Inflammatory macrophage treated with lipopolysaccharide for 4 hours (primary cell): ENCODE data around the gene LYPD8.
"Not testable (repeated sequence)": the region's sequence is repeated elsewhere in the genome, so short reads cannot be mapped to it uniquely, and the experiment has no call there.

Experiments
- DNase-seq: peaks from one replicate; pipeline ENCODE4 v3.0.0-alpha.2; 2020

LYPD8 gene, protein sequence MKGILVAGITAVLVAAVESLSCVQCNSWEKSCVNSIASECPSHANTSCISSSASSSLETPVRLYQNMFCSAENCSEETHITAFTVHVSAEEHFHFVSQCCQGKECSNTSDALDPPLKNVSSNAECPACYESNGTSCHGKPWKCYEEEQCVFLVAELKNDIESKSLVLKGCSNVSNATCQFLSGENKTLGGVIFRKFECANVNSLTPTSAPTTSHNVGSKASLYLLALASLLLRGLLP

DNA sequence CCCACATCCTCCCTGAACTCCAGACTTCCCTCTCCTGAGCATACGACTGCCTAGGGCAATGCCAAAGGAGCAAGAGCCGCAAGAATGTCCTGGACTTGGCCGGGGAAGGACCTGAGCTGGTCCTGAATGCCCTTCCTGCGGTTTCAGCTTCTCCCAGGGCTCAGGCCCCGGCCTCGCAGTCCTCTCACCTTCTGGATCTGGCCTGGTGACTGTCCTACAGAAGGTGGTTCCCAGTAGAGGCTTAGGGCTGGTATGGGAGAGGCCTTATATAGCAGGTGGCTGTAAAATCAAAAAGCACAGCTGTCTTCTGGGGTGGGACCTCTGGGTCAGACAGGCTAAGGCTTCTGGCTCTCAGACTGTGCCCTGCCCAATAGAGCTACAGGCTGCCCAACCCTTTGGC is at the start of gene LYPD8:
Gene LYPD8 (minus strand): TSS at position 243 of the 400 bp plus-strand sequence. CDS start 4,678 bp downstream, outside the sequence.
- DNase-seq = no peak

DNA sequence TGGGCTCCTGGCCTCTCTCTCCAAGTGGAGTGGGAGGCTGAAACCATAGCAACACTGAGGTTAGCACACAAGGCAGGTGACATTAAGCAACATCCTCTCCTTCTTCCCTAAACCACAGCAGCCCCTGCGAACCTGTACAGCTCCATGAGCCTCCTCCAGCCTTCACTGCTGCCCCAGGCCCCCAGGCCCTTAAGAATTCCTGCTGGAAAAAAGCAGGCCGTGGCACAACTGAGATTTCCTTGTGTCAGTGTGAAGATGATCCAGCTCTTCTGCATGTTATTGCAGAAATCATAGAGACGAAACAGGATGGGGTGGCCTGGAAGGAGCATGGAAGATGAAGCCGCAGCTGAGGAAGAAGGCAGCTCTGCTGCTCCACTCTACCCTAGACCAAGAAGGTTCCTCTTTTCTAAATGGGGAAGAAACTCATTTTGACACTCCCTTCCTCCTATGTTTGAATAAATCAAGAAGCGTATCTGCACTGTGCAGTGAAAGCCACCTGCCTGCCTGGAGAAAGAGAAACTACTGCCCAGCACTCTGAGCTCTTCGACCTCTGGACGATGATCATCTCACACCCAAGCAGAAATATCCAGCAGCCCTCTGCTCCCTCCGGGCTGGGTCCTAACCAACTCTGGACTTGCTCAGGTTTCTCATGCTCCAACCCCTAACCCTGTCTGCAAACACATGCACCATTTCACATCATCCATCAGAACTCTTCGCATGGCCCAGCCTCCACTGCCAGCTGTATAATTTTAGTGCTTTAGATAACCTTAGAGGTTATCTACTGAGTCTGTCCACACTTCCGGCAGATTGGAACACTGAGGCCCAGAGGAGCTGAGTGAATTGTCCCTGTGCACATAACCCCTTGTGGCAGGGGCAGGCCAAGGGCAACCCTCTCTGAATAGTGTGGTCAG is 49.5 kb upstream of the LYPD8 start:
- peak; percentile 86 for DNase-seq

DNA sequence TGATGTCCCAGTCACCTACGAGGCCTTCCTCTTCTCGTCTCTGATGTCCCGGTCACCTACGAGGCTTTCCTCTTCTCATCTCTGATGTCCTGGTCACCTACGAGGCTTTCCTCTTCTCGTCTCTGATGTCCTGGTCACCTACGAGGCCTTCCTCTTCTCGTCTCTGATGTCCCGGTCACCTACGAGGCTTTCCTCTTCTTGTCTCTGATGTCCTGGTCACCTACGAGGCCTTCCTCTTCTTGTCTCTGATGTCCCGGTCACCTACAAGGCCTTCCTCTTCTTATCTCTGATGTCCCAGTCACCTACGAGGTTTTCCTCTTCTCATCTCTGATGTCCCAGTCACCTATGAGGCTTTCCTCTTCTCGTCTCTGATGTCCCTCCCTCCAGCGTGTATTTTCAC is 47.9 kb upstream of the LYPD8 start:
- DNase-seq = not testable (repeated sequence)

DNA sequence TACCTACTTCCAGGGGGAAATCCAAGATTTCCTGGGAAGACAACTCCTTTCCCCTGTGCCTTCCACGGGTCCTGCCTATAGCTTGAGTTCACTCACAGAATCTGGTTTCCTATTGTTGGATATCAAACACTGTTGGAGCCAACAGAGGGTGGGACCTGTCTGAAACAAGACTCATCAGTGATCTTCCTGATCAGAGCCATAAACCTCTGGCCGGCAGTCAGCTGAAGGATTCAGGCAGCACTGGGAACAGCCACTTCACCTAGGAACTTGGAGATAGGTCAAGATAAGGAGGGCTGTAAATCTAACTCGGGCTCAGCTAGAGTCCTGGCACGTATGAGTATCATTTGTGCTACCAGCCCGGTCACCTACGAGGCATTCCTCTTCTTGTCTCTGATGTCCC is 46.9 kb upstream of the LYPD8 start:
- no peak for DNase-seq

DNA sequence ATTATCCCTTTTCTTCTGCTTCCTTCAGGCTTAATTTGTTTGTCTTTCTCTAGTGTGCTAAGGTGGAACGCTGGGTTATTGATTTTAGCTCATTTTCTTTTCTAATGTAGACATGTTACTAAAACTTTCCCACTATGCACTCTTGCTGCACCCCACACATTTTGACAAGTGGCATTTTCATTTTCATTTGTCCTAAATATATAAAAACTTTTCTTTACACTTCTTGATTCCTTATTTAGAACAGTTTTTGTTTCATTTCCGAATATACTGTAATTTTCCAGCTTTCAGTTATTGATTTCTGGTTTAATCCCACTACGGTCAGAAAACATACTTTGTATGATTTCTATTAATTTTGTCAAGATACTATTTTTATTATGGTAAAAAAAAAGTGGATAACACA is 44.9 kb upstream of the LYPD8 start:
- peak; percentile 66 for DNase-seq

DNA sequence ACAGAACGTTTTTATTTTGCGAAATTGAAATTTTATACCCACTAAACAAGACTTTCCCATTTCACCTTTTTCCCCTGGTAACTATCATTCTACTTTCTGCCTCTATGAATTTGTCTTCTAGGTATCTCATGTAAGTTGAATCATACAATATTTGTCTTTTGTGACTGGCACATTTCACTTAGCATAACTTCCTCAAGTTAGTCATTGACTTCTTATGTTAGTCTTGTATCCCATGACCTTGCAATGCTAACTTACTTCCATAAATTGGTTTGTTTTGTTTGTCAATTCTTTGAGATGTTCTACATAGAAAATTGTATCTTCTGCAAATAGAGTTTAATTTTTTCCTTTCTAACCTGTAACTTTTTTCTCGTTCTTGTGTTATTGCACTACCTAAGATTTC is 43.2 kb upstream of the LYPD8 start:
- peak; percentile 76 for DNase-seq

DNA sequence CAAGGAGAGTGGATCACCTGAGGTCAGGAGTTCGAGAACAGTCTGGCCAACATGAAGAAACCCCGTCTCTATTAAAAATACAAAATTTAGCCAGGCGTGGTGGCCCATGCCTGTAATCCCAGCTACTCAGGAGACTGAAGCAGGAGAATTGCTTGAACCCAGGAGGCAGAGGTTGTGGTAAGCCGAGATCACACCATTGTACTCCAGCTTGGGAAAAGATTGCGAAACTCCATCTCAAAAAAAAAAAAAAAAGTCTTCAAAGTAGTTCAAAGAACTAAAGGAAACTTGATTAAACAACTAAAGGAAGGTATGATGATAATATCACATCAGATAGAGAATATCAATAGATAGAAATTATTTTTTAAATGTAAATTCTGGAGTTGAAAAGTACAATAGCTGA is 39.1 kb upstream of the LYPD8 start:
- DNase-seq = not testable (repeated sequence)

DNA sequence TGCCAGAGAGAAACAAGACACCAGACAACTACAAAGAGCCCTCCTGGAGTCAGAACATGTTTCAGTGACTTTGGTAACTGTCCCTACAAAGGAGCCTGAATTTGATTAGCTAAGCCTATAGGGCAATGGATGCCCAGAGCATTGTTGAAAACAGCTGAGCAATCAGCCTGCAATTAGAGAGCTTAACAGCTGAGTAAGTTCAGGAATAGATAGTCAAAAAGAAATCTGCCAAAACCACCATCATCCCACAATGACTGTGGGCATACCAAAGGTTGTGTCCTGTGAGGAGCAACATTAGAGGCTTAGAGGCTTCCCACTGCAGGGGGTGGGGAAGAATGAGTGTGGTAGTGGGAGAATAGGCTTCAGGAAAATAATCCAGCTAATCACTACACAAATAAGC is 38.0 kb upstream of the LYPD8 start:
- no peak for DNase-seq

DNA sequence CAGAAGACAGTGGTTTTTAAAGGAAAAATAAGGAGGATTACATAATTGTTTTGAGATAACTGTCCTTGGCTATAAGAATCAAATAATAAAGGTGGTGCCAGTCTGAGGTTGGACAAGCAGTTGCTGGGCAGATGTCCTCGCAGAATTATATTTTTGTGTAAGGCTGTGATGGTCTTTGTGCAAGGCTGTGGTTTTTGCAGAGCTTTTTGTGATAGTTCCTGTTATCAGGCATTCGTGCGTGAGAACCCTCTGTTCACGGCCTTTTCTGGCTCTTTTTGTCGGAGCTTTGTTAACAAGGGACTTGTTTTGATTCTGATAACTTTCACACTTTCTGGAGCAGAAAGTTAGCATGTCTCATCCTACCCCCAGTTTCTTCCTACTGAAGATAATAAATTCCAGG is 36.8 kb upstream of the LYPD8 start:
- DNase-seq = no peak

DNA sequence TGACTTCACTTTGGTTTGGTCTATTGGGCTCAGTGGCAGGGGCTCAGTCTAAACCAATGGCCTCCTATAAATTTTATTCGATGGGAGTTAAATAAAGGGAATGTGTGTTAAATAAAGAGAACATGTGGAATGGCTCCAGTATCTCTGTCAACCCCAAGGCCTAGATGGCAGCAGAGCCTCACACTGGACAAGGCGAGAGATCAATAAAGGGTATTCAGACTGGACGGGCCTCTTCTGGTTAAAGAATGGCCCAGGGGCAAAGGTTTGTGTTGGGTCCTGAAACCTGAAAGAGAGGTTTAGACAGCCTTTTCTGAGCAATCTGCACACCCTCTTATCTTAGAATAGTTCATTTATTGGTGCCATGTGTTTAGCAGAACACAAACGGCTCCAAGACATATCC is 35.5 kb upstream of the LYPD8 start:
- no peak for DNase-seq

DNA sequence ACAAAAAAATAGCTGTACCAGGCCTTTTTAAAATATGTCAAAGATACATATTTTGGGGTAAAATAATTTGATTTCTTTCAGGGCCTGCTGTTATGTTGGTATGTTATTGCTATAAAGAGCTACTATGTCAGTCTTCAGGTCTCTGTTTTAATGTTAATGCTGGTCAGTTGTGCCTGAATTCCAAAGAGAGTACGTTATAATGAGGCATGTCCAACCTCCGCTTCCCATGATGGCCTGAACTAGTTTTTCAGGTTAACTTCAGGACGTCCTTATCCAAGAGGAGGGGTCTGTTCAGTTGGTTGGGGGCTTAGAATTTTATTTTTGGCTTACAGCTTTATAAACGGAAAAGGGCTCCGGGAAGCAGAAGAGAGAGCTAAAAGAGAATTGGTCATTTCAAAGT is 34.9 kb upstream of the LYPD8 start:
- DNase-seq = no peak

DNA sequence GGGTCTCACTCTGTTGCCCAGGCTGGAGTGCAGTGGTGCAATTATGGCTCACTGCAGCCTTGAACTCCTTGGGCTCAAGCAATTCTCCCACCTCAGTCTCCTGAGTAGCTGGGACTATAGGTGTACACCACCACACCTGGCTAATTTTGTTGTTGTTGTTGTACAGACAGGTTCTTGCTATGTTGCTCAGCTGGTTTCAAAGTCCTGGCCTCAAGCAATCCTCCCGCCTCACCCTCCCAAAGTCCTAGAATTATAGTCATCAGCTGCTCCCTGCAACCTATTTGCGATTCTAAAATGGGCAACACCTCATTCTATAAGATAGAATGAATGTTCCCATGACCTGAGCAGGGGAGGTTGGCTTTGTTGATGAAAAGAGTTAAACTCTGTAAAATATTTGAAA is 33.8 kb upstream of the LYPD8 start:
- DNase-seq = not testable (repeated sequence)

DNA sequence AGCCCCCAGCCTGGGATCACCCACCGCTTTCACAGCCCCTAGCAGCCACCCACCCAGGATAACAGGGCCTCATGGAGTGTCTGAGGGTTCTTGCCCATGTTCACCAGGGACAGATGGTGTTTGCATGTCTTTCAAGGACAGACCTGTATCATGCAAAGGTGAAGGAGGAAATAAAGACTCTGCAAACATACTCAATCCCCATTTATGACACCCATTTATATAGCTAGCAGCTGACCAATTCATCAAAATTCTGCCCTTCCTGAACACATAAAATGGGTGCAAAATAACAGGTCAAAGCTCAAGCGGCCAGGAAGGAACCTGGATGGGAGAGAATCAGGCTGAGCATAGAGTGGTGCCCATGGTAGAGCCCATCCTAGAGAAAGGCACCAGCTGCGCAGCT is 32.8 kb upstream of the LYPD8 start:
- DNase-seq = no peak

DNA sequence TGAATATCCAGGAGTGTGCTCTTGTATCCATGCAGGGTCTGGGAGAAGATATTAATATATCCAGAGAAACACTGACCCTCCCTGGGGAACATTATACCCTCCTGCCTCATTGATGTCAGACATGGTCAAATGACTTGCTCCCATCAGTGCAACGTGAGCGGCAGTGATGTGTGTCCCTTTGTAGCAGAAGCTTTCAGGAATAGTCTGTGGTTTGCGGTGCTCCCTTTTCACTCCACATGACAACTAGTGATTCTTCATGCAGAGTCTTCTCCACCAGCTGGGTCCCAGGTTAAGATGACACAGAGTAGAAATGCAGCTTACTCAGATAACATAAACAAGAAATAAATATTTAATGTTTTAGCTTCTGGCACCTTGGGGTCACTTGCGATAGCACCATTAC is 31.9 kb upstream of the LYPD8 start:
- no peak for DNase-seq

DNA sequence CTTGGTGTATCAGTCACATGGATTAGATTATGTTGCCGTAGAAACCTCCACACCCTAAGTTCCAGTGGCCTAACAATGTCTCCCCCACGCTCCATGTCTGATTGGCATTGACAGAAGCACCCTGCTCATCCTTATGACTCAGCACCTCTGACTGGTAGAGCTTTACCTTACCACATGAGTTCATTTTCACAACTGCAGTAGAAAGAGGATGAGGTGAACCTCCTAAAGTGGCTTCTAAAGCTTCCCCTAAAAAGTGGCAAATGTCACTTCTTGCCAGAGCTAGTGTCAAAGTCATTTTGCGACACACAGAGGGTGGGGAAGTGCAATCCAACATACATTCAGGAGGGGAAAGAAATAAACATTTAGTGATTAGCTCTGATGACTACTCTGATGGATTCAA is 30.6 kb upstream of the LYPD8 start:
- DNase-seq = peak; percentile 71

DNA sequence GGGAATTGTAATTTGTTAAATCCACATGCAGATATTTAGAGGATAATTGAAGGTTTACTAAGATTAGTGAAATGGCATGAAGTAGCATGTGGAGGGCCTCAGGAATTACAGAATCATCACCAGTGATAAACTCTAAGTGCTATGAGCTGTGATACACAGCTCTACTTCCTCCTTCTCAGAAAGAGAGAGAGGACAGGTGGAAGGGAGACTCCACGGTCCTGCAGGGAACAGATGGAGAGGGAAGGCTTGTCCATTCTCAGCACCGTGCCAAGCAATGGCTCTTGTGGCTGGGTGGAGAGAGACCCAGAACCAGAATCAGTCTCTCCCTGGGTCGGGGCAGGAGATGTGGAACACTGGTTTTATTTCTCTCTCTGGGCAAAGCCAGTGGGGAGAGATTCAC is 27.8 kb upstream of the LYPD8 start:
- DNase-seq = no peak

DNA sequence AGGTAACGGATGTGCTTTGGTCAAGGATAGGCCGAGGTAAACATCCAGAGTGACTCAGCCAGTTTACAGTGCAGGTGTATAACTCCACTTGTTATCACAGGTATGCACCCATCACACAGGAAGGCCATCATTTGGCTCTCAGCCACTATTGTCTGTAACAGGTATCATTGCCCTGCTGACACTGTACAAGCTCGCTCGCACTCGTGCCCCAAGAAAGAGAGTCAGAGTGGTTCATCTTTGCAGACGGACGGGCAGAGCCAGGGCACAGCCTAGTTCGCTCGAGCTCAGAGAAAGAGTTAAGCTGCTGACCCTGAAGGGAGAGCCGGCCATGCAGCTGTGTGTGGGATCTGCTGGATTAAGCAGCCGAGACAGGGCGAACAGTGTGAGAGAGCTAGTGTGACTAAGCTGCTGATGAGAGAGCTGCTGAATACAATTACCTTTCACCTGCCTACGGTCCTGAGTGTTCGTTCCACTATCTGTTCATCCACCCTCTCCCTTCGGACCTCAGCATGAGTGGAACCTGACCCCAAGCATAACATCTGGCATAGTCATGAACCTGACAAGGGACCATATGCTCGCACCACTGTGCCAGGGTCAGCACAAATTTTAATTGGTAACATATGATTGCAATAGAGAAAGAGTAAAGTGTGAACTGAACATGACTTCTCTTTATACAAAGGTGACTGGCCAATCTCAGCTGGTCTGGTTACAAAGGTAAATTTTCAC is 27.0 kb upstream of the LYPD8 start:
- no peak for DNase-seq

DNA sequence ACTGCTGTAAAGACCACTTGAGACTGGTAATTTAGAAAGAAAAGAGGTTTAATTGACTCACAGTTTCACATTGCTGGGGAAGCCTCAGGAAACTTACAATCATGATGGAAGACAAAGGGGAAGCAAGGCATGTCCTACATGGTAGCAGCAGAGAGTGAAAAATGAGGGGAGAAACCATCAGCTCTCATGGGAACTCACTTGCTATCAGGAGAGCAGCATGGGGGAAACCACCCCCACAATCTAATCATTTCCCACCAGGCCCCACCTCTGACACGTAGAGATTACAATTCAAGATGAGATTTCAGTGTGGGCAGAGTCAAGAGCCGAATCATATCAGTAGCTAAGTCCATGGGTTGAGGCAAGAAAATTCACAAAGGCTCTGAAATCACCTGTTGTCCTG is 23.8 kb upstream of the LYPD8 start:
- no peak for DNase-seq

DNA sequence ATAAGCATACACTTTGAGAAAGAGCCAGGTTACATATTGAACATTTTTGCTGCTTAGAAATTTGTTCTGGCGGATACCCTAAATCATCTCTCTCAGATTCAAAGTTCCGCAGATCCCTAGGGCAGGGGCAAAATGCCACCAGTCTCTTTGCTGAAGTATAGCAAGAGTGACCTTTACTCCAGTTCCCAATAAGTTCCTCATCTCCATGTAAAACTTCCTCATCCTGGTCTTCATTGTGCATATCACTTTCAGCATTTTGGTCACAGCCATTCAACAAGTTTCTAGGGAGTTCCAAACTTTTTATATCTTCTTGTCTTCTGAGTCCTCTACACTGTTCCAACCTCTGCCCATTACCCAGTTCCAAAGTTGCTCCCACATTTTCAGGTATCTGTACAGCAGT is 23.3 kb upstream of the LYPD8 start:
- peak; percentile 19 for DNase-seq

DNA sequence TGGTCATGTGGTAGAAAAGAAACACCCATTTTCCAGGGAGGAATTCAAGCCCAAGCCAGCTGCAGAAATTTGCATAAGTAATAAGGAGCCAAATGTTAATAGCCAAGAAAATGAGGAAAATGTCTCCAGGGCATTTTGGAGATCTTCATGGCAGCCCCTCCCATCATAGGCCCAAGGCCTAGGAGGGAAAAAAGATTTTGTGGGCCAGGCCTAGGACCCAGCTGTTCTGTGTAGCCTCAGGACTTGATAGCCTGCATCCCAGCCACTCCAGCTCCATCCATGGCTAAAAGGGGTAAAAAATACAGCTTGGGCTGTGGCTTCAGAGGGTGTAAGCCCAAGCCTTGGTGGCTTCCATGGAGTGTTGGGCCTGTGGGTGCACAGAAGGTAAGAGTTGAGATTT is 21.4 kb upstream of the LYPD8 start:
- DNase-seq = no peak

DNA sequence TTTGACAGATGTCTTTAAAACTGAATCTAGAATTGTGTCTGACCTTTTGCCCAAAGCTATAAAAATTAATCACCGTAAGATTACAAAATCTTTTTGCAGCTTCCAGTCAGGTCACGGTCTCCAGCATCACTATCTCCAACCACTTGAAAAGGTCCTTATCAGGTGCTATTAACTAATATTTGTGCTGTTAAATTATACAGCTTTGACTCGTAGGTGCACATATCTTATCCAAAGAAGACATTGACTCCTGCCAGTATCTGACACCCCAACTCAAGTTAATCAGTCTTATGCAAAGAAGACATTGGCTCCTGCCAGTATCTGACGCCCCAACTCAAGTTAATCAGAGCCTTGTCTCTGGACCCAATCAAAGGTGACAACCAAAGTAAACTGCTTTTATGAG is 19.9 kb upstream of the LYPD8 start:
- no peak for DNase-seq

DNA sequence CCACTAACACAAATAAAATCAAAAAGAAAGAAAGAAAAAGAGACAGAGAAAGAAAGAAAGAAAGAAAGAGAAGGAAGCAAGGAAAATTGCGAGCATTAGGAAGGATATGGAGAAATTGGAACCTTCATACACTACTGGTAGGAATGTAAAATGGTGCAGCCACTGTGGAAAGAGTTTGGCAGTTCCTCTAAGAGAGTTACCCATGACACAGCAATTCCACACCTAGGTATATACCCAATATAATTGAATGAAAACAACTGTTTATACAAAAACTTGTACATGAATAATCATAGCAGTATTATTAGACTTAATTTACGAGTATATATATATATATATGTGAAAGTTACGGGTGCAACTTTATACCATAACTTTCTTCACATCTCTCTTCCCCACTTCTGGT is 4.1 kb upstream of the LYPD8 start:
- DNase-seq = no peak

DNA sequence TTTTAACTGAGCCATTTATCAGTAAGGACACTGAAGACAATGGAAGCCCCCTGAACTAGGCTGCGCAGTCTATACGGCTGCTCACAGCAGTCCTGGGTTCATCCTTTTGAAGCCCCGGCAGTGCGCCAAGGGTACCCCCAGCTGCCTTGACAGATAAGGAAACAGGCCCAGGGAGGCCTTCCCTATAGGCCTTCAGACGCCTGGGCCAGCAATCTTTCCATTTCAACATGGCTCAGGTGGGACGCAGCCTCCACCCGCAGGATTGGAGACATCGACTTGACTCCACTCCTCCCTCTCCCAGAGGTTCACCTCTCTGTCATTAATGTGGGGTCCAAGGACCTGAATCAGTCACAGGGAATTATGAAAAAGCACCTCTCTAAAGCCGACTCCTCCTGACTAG is 2.8 kb upstream of the LYPD8 start:
- no peak for DNase-seq

DNA sequence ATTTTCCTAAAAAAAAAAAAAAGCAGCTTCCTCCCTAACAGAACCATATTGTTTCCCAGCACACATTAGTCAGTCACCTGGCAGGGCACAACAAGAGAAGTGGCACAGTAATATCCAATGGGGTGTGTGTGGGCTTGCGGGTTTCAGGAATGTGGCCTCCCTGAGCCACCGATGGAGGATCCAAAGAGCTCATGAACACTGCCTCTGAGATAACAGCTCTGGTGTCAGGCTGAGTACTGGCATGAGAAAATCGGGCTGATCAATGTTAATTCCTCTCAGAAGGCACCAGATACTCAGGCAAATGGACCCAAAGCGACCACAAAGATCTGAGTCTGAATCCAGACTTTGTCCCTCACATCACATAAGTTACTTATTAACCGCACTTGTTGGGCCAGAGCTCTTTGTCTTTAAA is 2.2 kb upstream of the LYPD8 start:
- no peak for DNase-seq
